HG02610 (cell line): Measurements from ENCODE around the gene STRN3.
A peak's percentile ranks its signal among the peaks of the same experiment; 100 is the strongest.
"Not testable (repeated sequence)": the region's sequence is repeated elsewhere in the genome, so short reads cannot be mapped to it uniquely, and the experiment has no call there.

Experiments used
- ATAC-seq: cut with Tn5 transposase; IDR thresholded peaks from one replicate; pipeline ENCODE4 v1.9.1; 2021; ENCODE audit warnings: mild to moderate bottlenecking, moderate library complexity; ENCODE audit not compliant: unreplicated experiment

Gene STRN3

GRCh38 chr14:31026077-31026449, at the start of gene STRN3:
TSS of gene STRN3 (minus strand) at chr14:31026379. CDS start at chr14:31026185, 194 bp downstream.
- ATAC-seq = no peak

GRCh38 chr14:31075144-31075543, 49.0 kb upstream of the STRN3 start:
- no peak for ATAC-seq

GRCh38 chr14:31071151-31071550, 45.0 kb upstream of the STRN3 start:
- ATAC-seq = no peak

- ATAC-seq = no peak
These were observed 44.3 kb upstream of the STRN3 start for GRCh38 chr14:31070431-31070830.

- no peak for ATAC-seq
These were observed 43.2 kb upstream of the STRN3 start for GRCh38 chr14:31069343-31069742.

GRCh38 chr14:31068235-31068634, 42.1 kb upstream of the STRN3 start:
- ATAC-seq = peak; percentile 75

GRCh38 chr14:31062908-31063307, 36.7 kb upstream of the STRN3 start:
- ATAC-seq = not testable (repeated sequence)

- ATAC-seq = no peak
These were observed 34.2 kb upstream of the STRN3 start for GRCh38 chr14:31060253-31060875.

GRCh38 chr14:31059152-31059924, 33.2 kb upstream of the STRN3 start:
- ATAC-seq = no peak

- no peak for ATAC-seq
These were observed 31.7 kb upstream of the STRN3 start for GRCh38 chr14:31057701-31058364.

- no peak for ATAC-seq
These were observed 30.9 kb upstream of the STRN3 start for GRCh38 chr14:31057035-31057434.

GRCh38 chr14:31052905-31053586, 26.9 kb upstream of the STRN3 start:
- ATAC-seq = not testable (repeated sequence)

GRCh38 chr14:31051511-31051910, 25.3 kb upstream of the STRN3 start:
- no peak for ATAC-seq

- no peak for ATAC-seq
These were observed 24.8 kb upstream of the STRN3 start for GRCh38 chr14:31051023-31051422.

GRCh38 chr14:31047503-31047902, 21.3 kb upstream of the STRN3 start:
- no peak for ATAC-seq

GRCh38 chr14:31045501-31046080, 19.4 kb upstream of the STRN3 start:
- no peak for ATAC-seq

- ATAC-seq = no peak
These were observed 17.2 kb upstream of the STRN3 start for GRCh38 chr14:31043379-31043778.

GRCh38 chr14:31042893-31043292, 16.7 kb upstream of the STRN3 start:
- ATAC-seq = not testable (repeated sequence)

- no peak for ATAC-seq
These were observed 16.1 kb upstream of the STRN3 start for GRCh38 chr14:31042300-31042699.

GRCh38 chr14:31038521-31039166, 12.5 kb upstream of the STRN3 start:
- no peak for ATAC-seq
